Measurements from ENCODE around the gene IFNGR2. TPM values are rescaled to one million over a fixed set of nuclear protein-coding genes. Genes with fewer than 3 reads are reported as not detected.
A peak's percentile ranks its signal among the peaks of the same experiment; 100 is the strongest.

The IFNGR2 gene
- total and polyA plus RNA-seq, 2 donors (not counting 3 experiments of a cell fraction or from before 2014, with no cell fraction given) = 44.2 to 46.1 TPM

- Histone ChIP-seq H3K4me1 (ENCODE audit: control insufficient read depth, extremely low read depth, insufficient read depth, low read length) (peaks cover 11% of the 10 kb centered on the region), H3K9me3 (replicated peaks; ENCODE audit: control insufficient read depth, insufficient read depth, low read length) (no peaks in the 10 kb centered on the region), H3K9me1 (replicated peaks; ENCODE audit: control insufficient read depth, extremely low read depth, insufficient read depth, low read length) (no peaks in the 10 kb centered on the region), H2AFZ (ENCODE audit: low read depth, low read length) (no peak overlapping the region), H3K27me3 (ENCODE audit: control insufficient read depth in 2 of 2, insufficient read depth in 2 of 2, low read length in 2 of 2) (no peaks in the 10 kb centered on the region), H3K79me2 (ENCODE audit: control insufficient read depth, insufficient read depth, low read length) (peaks cover 28% of the 10 kb centered on the region), H3K9ac (replicated peaks; ENCODE audit: extremely low read depth, insufficient read depth, low read length) (no peak overlapping the region), H3K4me2 (ENCODE audit: insufficient read depth, low read length) (no peak overlapping the region), H4K20me1 (replicated peaks; ENCODE audit: control insufficient read depth, extremely low read depth, insufficient read depth, low read length) (no peaks in the 10 kb centered on the region), H3K4me3 (replicated peaks in 1 of 3; ENCODE audit: insufficient read depth in 1 of 3, low read depth in 1 of 3, low read length in 3 of 3) (no peak overlapping the region), H3K36me3 (ENCODE audit: control insufficient read depth in 2 of 2, extremely low read depth in 1 of 2, insufficient read depth in 2 of 2, low read length in 2 of 2) (peaks cover 7 to 12% of the 10 kb centered on the region in 2 experiments), H3K27ac (ENCODE audit: insufficient read depth, low read depth, low read length) (peak overlapping the region; percentile 44)
- dilution Hi-C loops (cut with MboI; ENCODE audit: extremely low pct_ligation_motif_present, low sequenced_read_pairs) (no loop called here), intact Hi-C loops (cut with micrococcal nuclease) (no loop called here)
- peak; percentile 79 for FAIRE-seq
- TF ChIP-seq FOS (IDR thresholded peaks at IDR 0.05; ENCODE audit: borderline replicate concordance, insufficient read depth, low read length) = peak; percentile 56
- no peak for TF ChIP-seq MYC (IDR thresholded peaks at IDR 0.05; ENCODE audit: low read depth, low read length)
- no peak for TF ChIP-seq MAX (IDR thresholded peaks at IDR 0.05; ENCODE audit: insufficient read depth, insufficient read length)
- no peak for TF ChIP-seq POLR2AphosphoS5 (IDR thresholded peaks at IDR 0.05; ENCODE audit: insufficient read depth, low read depth, low read length)
- no peak for TF ChIP-seq CTCF (IDR thresholded peaks at IDR 0.05; ENCODE audit: extremely low read depth in 1 of 2, insufficient read depth in 1 of 2, low read depth in 1 of 2, low read length in 2 of 2)
- TF ChIP-seq JUN (IDR thresholded peaks at IDR 0.05; ENCODE audit: borderline replicate concordance, insufficient read depth, insufficient read length, low read depth) = peak; percentile 28
- TF ChIP-seq POLR2A (IDR thresholded peaks at IDR 0.05; ENCODE audit: low read depth, low read length) = no peak
- no peak for TF ChIP-seq EZH2 (IDR thresholded peaks at IDR 0.05; ENCODE audit: borderline replicate concordance, low read depth, low read length, severe bottlenecking)
- TF ChIP-seq GATA2 (IDR thresholded peaks at IDR 0.05; ENCODE audit: insufficient read depth, insufficient read length, low read depth, low read length) = no peak
- CTCF ChIA-PET = interaction anchor here (1.1 to 1.2 kb wide), 2 partner anchors 17 to 58 kb away, joined by 4 read pairs; no protein-coding TSS in a partner anchor
- POLR2A ChIA-PET = no interaction called here
- BruUV-seq (replicated peaks) = no TSS peak
- DNase-seq (ENCODE audit: low read depth, low spot score) = peak; percentile 82
Measured at GRCh38 chr21:33419538-33420123, 16.4 kb downstream of the IFNGR2 start.

Measured in endothelial cell of umbilical vein (primary cell).